Fibroblast of skin of right quadriceps (primary cell): Measurements from ENCODE around the gene PDK2.

Source experiments
- DNase-seq: peaks from one replicate; pipeline ENCODE4 v3.0.0-alpha.2; 2013

PDK2 gene

GRCh38 chr17:50120475-50121253 is 25.5 kb downstream of the PDK2 start:
- DNase-seq = no peak

GRCh38 chr17:50122945-50123344 is 27.8 kb downstream of the PDK2 start:
- DNase-seq = no peak

DNA sequence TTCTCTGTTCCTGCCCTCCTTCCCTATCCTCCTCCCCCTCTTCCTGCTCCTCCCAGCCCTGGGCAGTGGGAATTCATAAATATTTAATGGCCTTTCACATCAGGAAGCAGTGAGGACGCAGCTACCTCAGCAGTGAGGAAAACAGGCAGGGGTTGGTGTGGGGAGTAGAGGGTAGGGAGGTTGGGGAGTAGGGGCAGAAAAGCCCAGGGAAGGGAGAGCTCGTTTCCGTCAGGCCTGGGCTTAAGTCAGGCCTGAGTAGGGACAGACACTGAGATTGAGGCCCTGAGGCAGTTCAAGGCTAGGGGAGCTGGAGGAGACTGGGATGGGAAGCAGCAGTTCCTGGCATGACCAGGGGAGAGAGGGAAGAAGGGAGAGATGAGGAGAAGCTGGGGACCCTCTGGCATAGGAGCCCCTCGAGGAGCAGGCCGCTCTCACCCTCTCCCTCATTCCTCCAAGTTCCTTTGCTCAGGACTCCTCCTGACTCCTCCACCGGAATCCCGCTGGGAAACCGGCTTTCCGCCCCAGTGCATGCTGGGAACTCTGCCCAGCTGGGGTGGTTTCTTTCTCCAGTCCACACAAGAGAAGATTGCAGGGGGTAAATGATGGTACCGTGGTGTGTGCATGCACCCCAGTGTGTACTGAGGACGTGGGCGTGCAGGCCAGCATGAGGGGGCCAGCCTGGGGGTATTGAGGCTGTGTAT is 28.6 kb downstream of the PDK2 start:
- no peak for DNase-seq

GRCh38 chr17:50125420-50125997 is 30.4 kb downstream of the PDK2 start:
- DNase-seq = no peak

- no peak for DNase-seq
These were observed 32.7 kb downstream of the PDK2 start for GRCh38 chr17:50127697-50128361.

DNA sequence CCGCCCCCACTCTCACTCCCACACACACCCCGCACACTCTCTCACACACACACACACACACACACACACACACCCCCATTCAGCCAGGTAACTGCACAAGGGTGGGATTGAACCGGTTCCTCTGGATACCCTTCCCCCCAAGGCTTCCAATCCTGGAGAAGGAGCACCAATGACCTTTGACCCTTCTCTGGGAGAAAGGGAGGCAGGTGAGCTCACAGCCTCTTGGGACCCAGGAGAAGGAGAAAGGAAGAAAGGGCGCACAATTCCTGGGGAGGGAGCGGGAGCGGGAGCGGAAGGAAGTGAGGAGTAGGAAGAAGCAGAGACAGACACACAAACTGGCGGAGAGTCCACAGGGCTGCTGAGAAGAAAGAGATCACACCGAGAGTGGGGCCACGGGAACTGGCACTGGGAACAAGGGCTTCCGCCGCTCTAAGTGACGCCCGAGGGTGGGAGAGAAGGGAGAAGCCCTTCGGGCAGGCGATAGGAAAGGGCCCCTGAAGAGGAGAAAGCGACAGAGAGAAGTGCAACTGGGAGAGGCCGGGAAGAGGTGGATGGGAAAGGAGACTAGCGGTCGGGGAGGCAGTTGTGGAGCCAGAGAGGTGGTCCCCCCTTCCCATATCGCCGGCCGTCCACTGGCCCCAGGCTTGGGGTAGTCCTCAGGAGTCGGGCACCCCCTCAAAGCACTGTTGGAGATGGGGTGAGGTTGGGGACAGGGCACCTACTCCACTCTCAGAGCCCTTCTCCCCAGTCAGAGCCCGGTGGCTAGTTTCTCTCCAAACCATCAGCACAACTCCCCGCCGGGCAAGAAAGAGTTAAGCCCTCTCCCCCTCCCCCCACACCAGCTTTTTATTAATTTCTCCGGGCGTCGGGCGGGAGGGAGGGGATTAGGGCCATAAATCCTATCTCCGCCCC is 33.5 kb downstream of the PDK2 start:
- peak; percentile 30 for DNase-seq

- DNase-seq = no peak
These were observed 34.2 kb downstream of the PDK2 start for GRCh38 chr17:50129353-50129727.

GRCh38 chr17:50129728-50130558 is 34.8 kb downstream of the PDK2 start, which contains the start of gene SAMD14:
Gene SAMD14 (minus strand): TSS chr17:50130160. CDS start chr17:50124959, 5,201 bp downstream.
- peak; percentile 66 for DNase-seq

GRCh38 chr17:50130559-50131305 is 35.6 kb downstream of the PDK2 start:
- no peak for DNase-seq

- no peak for DNase-seq
These were observed 37.1 kb downstream of the PDK2 start for GRCh38 chr17:50132104-50132794.

DNA sequence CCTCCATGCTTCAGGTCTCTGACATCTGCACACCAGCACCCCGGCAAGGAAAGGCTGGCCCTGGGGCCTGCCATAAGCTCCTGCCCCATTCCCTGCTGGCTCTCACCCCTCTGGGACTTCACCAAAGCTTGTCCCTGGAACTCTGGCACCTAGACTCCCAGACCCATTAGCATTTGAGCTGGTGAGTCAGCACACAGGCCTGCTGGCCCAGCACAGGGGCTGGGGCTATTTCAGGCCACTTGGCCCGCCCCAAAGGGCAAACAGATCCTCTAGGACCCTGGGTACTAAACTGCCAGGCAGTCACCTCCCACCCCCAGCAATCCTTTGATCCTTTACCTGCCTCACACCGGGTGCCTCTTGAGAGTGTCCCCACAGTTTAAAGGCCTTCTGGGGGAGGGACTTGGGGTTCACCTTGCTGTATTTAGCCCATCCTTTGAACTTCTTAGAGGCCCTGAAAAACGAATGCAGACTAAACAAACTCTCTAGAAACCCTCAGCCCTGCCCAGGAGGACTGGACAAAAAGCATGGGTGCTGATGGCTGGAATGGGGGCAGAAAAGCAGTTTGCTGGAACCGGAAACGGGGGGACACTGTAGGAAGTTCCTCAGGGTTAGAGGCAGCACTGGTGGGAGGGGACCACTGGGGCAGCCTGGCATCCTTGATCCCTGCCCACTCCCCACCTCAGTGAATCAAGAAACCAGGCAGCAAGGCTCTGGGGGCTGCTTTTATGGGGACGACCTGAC is 38.0 kb downstream of the PDK2 start:
- DNase-seq = peak; percentile 34

DNA sequence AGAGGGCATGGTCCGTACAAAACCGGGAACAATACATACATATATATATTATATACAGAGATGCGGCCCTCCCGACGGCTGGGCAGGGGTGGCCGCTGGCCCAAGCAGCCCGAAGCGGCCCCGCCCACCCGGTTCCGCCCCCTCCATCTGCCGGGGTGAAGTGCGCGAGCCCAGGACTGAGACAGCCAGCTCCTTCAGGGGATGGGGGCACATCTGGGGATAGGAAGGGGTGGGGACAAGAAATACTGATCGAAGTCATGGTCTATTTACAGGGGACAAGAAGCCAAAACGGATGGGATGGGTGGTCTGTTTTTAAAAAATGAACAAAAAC is 38.6 kb downstream of the PDK2 start:
- DNase-seq = no peak

GRCh38 chr17:50134206-50135110 is 39.3 kb downstream of the PDK2 start:
- no peak for DNase-seq

GRCh38 chr17:50135316-50136095 is 40.4 kb downstream of the PDK2 start:
- no peak for DNase-seq

GRCh38 chr17:50136096-50136687 is 41.0 kb downstream of the PDK2 start:
- DNase-seq = no peak

- DNase-seq = no peak
These were observed 41.9 kb downstream of the PDK2 start for GRCh38 chr17:50137042-50137441.

DNA sequence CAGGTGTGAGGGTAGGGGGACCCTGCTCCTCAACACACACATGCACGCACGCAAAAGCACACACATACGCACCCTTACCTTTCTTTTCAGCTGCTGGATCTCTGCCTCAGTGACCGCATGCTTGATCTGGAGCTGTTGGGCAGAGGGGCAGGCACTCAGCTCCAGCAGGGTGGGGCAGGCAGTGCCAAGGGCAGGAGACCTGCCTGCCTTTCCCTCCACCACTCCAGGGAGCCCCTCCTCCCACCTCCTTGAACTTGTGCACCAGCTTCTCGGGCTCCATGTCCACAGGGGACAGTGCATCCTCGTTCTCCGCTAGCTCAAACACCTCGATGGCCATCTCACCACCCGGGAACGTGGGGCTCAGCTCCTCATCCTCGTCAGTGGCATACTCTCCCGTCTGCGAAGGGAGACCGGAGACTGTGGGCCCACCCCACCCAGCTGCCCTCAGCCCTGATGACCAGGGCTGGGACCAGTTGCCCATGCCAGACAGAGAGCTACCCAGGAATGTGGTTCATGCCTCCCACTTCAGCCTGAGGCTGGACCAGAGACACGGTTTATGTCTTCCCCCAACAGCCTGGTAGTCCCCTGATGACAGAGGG is 44.1 kb downstream of the PDK2 start:
- DNase-seq = no peak
